Erythroblast (primary cell): ENCODE measurements around the gene PTPRCAP.

ENCODE experiments used
- GATA1 ChIP-seq: IDR thresholded peaks from 2 replicates; pipeline ENCODE4 v1.6.1; 2011; ENCODE audit warnings: low read depth, mild to moderate bottlenecking, control low read depth, low read length, moderate library complexity
- POLR2A ChIP-seq: IDR thresholded peaks from 2 replicates; pipeline ENCODE4 v1.6.1; 2011; ENCODE audit warnings: mild to moderate bottlenecking, low read length

DNA sequence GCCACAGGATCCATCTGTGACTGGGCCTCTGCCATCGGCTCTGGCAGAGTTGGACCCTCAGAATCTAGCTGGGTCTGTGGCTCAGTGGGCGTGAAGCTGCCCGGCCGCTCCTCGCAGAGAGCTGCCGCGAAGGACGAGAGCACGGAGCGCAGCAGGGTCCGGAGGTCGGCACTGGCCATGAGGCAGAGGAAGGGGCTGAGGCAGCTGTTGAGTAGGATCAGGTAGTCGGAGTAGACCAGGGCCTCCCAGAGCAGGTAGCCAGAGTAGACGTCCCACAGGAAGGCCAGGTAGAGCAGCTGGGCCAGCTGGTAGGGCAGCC, 14.1 kb upstream of the PTPRCAP start:
- no peak for TF ChIP-seq POLR2A
- TF ChIP-seq GATA1, result no peak
